Gastrocnemius medialis (tissue), 4 donors: Measurements from ENCODE around the gene CLIP2. TPM values are rescaled to one million over a fixed set of nuclear protein-coding genes. Genes with fewer than 3 reads are reported as not detected.
A peak's percentile ranks its signal among the peaks of the same experiment; 100 is the strongest.

Source experiments
- ATAC-seq, 2 donors: fragments of 150-250 bp; one replicate each; pipeline ENCODE4 v1.9.1; 2016
- DNase-seq, 2 donors: peaks; one replicate each; pipeline ENCODE4 v3.0.0-alpha.2; 2019
- H3K27ac ChIP-seq, 4 donors: fragments of 200-600 bp; sonication (generic); 1 replicate in 1 of 4; 2 replicates in 3 of 4; pipeline ENCODE4 v1.5.1; 2016 to 2018; ENCODE audit warnings: mild to moderate bottlenecking in 2 of 4, moderate library complexity in 1 of 4
- H3K27me3 ChIP-seq, 3 donors: fragments of 200-600 bp; sonication (generic) in 2 of 3; 1 replicate in 1 of 3; 2 replicates in 2 of 3; pipeline versions ENCODE4 v1.5.1 to v1.6.0; 2016 to 2019; ENCODE audit warnings: mild to moderate bottlenecking in 1 of 3, moderate library complexity in 1 of 3
- H3K36me3 ChIP-seq, 2 donors: fragments of 200-600 bp; sonication (generic) in 1 of 2; one replicate each; pipeline ENCODE4 v1.5.1; 2017 to 2018
- H3K4me1 ChIP-seq, 2 donors: fragments of 200-600 bp; sonication (generic) in 1 of 2; one replicate each; pipeline ENCODE4 v1.5.1; 2016 to 2017; ENCODE audit warnings: mild to moderate bottlenecking in 2 of 2
- H3K4me3 ChIP-seq, 4 donors: fragments of 200-600 bp; sonication (generic) in 3 of 4; 1 replicate in 1 of 4; 2 replicates in 3 of 4; pipeline ENCODE4 v1.5.1; 2016 to 2019; ENCODE audit warnings: mild to moderate bottlenecking in 2 of 4
- H3K9me3 ChIP-seq, 3 donors: fragments of 200-600 bp; sonication (generic) in 2 of 3; 1 replicate in 1 of 3; 2 replicates in 2 of 3; pipeline ENCODE4 v1.5.1; 2016 to 2019
- CTCF ChIP-seq, 5 experiments: fragments of 450-650 bp in 3 of 5; fragments of 200-600 bp in 2 of 5; sonication (generic) in 2 of 5; IDR thresholded peaks in 4 of 5; conservative IDR thresholded peaks in 1 of 5; 1 replicate in 4 of 5; 2 replicates in 1 of 5; pipeline ENCODE4 v1.5.1; 2016 to 2019; ENCODE audit warnings: antibody characterized with exemption in 5 of 5, mild to moderate bottlenecking in 3 of 5, moderate library complexity in 3 of 5
- POLR2A ChIP-seq, 2 donors: fragments of 450-650 bp; IDR thresholded peaks; one replicate each; pipeline ENCODE4 v1.6.1; 2017; ENCODE audit warnings: antibody characterized with exemption in 2 of 2, mild to moderate bottlenecking in 2 of 2, moderate library complexity in 2 of 2
- in situ Hi-C, 4 donors: fragments of 200-750 bp; cut with MboI; loops; one replicate each; pipeline versions ENCODE4 v1.15.0 to v1.8.0; 2017; ENCODE audit warnings: low sequenced_read_pairs in 4 of 4
- intact Hi-C: fragments of 100-400 bp; cut with DNase I; formaldehyde crosslinking; loops from one replicate; pipeline ENCODE4 v1.15.1; 2023; ENCODE audit warnings: low total_unique reads
- total RNA-seq, 4 donors: library from RNA; depleted of rRNA; stranded (reverse); fragments of >200 nt; gene quantifications; one replicate each; pipeline versions ENCODE4 v1.1.0 to v1.2.3, GENCODE V29; 2016

CLIP2 gene
- total RNA-seq, 4 donors from 2014 or later = 2.0 to 10.0 (median 4.2) TPM

GRCh38 chr7:74289659-74290552 lies 699 bp downstream of the CLIP2 start:
- DNase-seq (no peak), ATAC-seq (peak in 1 of 2 donors; percentile 7)
- Histone ChIP-seq H3K9me3 (no peaks in the 10 kb centered on the region), H3K27me3 (no peaks in the 10 kb centered on the region), H3K4me1 (peaks cover 8 to 22% of the 10 kb centered on the region in 2 donors), H3K36me3 (no peaks in the 10 kb centered on the region), H3K27ac (peak overlapping the region; percentile 34 to 70 (median 60)), H3K4me3 (peak overlapping the region; percentile 63 to 76 (median 66))
- in situ Hi-C loops (no loop called here), intact Hi-C loops (loop anchor here (1.0 to 10.0 kb wide), 4 partner anchors 21 to 105 kb away; partner anchors contain the start of gene RFC2)
- no peak for TF ChIP-seq CTCF (IDR thresholded peaks at IDR 0.05 in 4 of 5, conservative IDR thresholded peaks at IDR 0.05 in 1 of 5)
- peak in 1 of 2 donors; percentile 1 for TF ChIP-seq POLR2A (IDR thresholded peaks at IDR 0.05)

DNA sequence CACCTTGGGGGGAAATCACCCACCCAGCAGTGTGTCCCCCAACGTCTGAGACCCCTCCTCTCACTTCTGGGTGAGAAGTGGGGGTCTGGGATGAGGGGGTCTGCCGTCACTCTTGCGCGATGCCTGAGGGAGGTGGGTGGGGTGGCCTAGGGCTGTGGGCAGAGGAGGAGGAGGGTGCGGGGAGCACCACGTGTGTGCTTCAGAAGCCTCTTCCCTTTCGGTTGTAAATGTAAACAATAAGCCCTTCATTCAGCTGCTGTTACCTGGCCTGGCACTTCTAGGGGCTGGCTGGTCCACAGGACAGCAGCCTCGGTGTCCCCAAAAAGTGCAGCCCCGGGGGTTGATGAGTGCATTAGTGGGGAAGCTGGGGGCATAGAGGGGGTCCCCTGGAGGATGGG lies 1.3 kb downstream of the CLIP2 start:
- Histone ChIP-seq H3K9me3 (no peaks in the 10 kb centered on the region), H3K27ac (peak overlapping the region in 1 of 4 donors; percentile 56), H3K4me1 (peaks cover 8 to 22% of the 10 kb centered on the region in 2 donors), H3K4me3 (peak overlapping the region; percentile 63 to 76 (median 66)), H3K27me3 (no peaks in the 10 kb centered on the region), H3K36me3 (no peaks in the 10 kb centered on the region)
- in situ Hi-C loops (no loop called here), intact Hi-C loops (loop anchor here (10.0 kb wide), 1 partner anchor 104 kb away; no protein-coding TSS in a partner anchor)
- no peak for ATAC-seq
- DNase-seq = no peak
- no peak for TF ChIP-seq CTCF (IDR thresholded peaks at IDR 0.05 in 4 of 5, conservative IDR thresholded peaks at IDR 0.05 in 1 of 5)
- no peak for TF ChIP-seq POLR2A (IDR thresholded peaks at IDR 0.05)

DNA sequence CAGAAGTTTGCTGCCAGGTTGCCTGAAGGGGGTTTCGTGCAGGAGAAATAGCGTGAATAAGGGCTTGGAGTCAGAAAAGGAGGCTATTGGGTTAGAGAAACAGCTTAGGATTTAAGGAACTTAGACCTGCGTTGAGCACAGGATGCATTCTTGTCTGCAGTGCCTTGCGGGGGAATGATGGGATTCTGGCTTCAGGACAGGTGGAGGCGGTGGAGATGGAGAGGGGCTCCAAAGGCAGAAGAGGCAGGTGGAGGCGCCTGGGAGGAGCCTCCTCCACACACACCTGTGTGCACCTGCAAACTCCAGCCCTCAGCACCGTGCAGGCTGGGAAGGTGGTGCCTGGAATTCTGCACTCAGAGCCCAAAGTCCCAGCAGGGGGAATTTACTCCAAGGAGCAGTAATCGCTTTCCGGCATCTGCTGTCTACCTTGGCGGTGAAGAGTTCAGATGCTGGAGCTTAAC lies 1.8 kb downstream of the CLIP2 start:
- intact Hi-C loops (loop anchor here (10.0 kb wide), 1 partner anchor 104 kb away; no protein-coding TSS in a partner anchor), in situ Hi-C loops (no loop called here)
- H3K27me3 ChIP-seq = no peaks in the 10 kb centered on the region
- peaks cover 8 to 22% of the 10 kb centered on the region in 2 donors for H3K4me1 ChIP-seq
- no peaks in the 10 kb centered on the region for H3K9me3 ChIP-seq
- H3K4me3 ChIP-seq = peak overlapping the region in 2 of 4 donors; percentile 66 to 67
- H3K36me3 ChIP-seq = no peaks in the 10 kb centered on the region
- no peak for DNase-seq
- TF ChIP-seq POLR2A (IDR thresholded peaks at IDR 0.05) (no peak), CTCF (IDR thresholded peaks at IDR 0.05 in 4 of 5, conservative IDR thresholded peaks at IDR 0.05 in 1 of 5) (no peak)
- ATAC-seq = no peak
- no peak overlapping the region for H3K27ac ChIP-seq

DNA sequence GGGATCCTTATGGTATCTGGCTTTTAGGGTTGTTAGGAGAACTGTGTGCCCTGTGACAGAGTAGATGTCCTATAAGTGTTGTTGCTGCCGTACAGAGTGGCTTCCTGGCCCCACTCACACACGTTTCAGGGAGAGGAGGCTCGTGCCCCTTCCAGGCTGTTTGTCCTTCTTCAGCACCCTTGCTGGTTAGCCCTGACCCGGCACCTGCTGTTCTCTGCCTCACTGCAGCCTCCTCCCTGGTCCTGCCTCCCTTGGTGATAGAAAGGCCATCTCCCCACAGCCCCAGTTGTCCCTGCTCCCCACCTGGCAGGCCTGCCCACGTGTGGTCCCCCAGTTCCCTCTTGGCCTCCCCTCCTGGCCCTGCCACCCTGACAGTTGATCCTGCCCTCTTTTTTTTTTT lies 2.3 kb downstream of the CLIP2 start:
- H3K36me3 ChIP-seq = no peaks in the 10 kb centered on the region
- TF ChIP-seq POLR2A (IDR thresholded peaks at IDR 0.05) = no peak
- no peak for TF ChIP-seq CTCF (IDR thresholded peaks at IDR 0.05 in 4 of 5, conservative IDR thresholded peaks at IDR 0.05 in 1 of 5)
- intact Hi-C loops (loop anchor here (10.0 kb wide), 1 partner anchor 103 kb away; no protein-coding TSS in a partner anchor), in situ Hi-C loops (no loop called here)
- H3K27me3 ChIP-seq = no peaks in the 10 kb centered on the region
- no peak for ATAC-seq
- H3K4me3 ChIP-seq = no peak overlapping the region
- H3K27ac ChIP-seq = no peak overlapping the region
- no peaks in the 10 kb centered on the region for H3K9me3 ChIP-seq
- no peak for DNase-seq
- peaks cover 8 to 22% of the 10 kb centered on the region in 2 donors for H3K4me1 ChIP-seq
